Fibroblast of skin of right biceps (primary cell): ENCODE data around the gene KLF13.

Source experiments
- DNase-seq: peaks from one replicate; pipeline ENCODE4 v3.0.0-alpha.2; 2013

The KLF13 gene

GRCh38 chr15:31333820-31334219 is 7.2 kb downstream of the KLF13 start:
- no peak for DNase-seq

- DNase-seq, result no peak
Measured at GRCh38 chr15:31335989-31336592, 9.5 kb downstream of the KLF13 start.

- no peak for DNase-seq
Measured at GRCh38 chr15:31336593-31337295, 10.1 kb downstream of the KLF13 start.

DNA sequence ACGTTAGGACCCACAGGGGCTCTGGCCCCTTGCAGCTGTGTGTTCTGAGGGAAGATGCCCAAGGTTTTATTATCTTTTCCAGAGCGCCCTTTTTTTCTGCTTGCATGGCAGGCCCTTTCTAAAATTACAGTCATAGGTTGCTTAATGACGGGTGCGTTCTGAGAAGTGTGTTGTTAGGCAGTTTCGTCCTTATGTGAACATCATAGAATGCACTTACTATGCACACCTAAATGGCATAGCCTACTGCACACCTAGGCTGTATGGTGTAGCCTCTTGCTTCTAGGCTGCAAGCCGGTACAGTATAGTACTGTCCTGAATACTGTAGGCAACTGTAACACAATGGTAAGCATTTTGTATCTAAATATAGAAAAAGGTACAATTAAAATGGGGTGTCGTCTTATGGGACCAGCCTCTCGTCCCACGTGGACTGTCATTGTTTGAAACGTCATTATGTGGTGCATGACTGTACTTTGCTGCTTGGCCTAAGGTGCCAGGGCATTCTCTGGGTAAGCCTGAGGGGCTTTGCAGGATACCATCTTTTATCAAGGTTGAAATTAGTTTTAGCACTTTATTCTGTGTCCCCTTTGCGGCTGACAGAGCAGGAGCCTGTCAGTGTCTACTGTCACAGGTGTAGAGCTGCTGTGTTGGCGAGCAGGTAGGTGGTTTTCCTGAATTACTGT is 10.9 kb downstream of the KLF13 start:
- no peak for DNase-seq

DNA sequence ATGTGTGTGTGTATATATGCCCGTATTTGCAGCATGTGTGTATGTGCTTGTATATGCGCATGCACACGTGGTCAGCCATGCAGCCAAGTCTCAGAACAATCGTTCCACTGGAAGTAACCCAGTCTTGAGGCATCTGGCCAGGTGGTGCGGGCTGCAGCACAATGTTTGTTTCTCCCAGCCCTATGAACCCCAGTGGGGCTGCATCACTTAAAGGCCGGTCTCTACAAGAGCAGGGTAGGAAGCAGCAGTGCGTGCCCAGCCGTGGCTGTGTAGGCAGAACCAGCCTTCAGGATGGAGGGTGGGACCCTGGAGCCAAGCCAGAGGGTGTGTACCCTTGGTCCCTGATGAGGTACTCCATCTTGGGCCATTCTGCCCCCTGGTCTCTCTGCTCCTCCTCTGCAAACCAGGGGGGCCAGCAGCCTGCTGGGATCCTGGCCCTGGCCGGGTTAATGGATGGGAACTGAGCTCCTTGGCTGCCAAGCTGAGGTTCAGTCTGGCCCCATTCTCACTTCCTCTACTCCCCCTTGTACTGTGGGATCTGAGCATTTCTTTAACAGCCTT is 11.8 kb downstream of the KLF13 start:
- DNase-seq, result no peak

DNA sequence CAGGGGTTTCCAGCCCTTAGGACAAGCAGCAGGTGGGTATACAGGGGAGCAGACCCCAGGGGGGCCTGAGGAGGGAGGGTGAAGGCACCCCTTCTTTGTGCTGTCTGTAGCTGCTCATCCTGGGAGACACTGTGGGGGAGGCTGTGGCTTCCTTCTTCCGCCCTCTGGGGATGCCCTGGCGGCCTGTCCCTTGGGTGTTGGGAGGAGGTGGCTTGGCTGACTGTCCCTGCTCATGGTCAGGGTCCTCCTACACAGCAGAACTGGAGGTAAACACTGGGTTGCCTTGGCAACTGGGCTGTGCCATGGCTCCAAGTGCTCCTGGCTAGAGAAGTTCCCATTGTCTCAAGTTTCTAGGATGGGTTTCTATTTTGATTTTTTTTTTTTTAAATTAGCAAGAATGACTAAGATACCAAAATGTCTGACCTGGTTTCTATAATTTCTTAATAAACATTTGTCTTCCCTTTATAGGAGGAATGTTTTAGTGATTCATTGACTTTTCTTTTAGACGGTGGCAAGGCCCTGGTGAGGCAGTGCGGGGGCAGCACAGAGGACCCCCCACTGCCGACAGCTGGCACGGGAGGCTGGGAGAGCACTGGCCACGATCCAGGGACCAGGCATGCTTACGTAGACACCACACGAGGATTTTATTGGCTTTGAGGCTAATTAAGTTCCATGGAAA is 12.4 kb downstream of the KLF13 start:
- DNase-seq, result peak; percentile 79

GRCh38 chr15:31339558-31339895 is 12.9 kb downstream of the KLF13 start:
- no peak for DNase-seq

- no peak for DNase-seq
Measured at GRCh38 chr15:31340047-31340446, 13.4 kb downstream of the KLF13 start.

GRCh38 chr15:31340592-31340991 is 14.0 kb downstream of the KLF13 start:
- no peak for DNase-seq

DNA sequence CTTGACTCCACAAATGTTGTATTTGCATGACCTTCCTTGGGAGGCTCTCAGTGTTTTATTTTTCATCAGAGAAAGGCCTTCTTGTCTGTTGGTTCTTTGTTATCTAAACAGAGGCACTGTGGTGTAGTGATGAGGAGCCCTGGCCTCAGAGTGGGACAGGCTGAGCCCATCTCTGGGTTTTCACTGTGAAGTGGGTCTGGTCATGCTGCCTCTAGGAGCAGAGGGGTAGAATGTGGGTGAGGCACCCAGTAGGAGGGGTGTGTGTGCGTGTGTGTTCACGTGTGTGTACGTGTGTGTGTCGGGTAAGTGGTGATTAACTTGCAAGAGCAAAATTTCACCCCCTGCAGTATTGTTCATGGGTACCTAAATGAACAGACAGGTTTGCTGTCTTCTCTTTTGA is 14.4 kb downstream of the KLF13 start:
- DNase-seq, result no peak

GRCh38 chr15:31341496-31342195 is 15.0 kb downstream of the KLF13 start:
- no peak for DNase-seq

GRCh38 chr15:31342381-31342780 is 15.7 kb downstream of the KLF13 start:
- DNase-seq, result no peak

GRCh38 chr15:31342781-31343626 is 16.4 kb downstream of the KLF13 start:
- no peak for DNase-seq

DNA sequence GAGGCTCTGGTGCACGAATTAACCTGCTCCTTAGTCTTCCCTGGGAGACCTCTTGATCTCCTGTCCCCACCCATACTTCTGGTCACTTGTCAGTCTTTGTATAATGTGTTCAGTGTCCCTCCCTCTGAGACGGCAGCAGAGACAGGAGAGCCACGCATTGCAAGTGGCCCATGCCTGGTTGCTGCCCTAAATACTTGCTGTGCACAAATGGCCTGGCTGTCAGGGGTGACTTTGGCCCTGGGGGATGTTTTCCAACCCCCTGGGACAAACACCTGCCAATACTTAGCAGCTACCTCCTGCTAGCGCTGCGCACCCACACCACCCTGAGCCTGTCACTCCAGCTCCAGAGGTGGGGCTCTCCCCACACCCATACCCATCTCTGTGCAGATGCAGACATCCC is 17.2 kb downstream of the KLF13 start:
- no peak for DNase-seq

- no peak for DNase-seq
Measured at GRCh38 chr15:31344266-31344665, 17.6 kb downstream of the KLF13 start.

DNA sequence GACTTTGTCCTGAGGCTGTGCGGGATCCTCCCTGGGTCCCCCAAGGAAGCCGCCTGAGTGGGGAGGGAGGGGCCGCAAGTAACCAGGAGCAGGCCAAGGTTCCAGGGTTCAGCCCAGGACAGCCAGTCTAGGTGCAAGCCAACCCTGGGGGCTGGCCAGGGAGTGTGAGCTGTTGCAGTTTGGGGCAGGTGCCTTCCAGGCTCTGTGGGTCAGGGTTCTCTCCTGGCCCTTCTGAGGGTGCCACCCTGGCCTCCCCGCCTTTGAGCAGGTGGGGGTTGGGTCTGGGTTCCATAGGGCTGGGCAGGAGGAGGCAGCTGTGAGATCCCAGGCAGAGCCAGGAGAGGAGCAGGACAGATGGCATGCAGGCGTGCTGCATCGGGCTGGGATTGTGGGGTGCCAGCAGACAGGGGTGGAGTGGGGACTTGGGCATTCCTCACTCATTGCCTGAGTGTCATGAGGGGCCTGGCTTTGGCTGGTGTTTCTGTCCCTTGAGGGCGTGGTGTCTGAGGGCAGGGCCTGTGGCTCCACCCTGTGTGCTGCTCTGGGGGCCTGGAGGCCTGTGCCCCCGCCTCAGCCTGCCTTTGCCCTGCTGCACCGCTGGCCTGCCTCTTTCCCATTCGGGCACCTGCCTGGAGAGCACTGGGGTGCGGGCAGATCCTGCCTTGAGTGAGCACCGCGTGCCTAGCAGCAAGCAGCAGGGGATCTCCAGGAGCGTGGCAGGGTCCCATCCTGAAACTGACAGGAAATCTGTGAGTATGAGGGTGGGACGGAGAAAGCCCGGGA is 18.4 kb downstream of the KLF13 start:
- DNase-seq, result no peak

DNA sequence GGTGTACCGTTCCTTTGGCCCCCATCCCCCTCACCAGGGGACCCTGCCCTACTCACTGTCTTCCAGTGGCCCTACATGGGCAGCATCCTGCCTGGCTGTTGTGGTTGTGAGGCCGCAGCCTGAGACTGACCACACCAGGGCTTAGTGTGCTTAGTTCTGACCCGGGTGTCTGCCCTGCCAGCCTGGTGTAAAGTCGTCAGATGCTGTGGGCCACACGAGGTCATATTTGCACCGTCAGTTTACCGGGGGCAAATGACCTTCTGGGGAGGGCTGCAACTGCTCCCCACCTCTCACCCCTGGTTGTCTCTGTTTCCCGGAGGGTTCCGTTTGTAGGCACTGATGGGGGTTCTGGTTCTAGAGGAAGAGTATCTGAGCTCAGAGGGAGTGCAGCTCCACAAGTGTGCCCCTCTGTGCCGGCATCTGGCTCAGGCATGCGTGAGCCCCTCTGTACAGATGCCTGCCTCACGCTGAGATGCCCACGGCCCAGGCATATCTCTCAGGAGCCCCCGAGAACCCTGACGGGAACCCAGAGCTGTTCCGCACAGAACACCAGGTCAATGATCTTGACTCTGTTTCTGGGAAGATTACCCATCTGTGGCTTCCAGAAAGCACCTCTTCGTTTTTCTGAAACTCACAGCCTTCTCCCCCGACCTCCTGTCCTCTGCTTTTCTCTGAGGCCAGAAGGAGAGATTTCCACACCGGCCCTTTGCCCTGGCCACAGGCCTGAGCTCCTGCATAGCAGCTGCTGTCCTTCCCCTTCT is 19.2 kb downstream of the KLF13 start:
- DNase-seq, result no peak

DNA sequence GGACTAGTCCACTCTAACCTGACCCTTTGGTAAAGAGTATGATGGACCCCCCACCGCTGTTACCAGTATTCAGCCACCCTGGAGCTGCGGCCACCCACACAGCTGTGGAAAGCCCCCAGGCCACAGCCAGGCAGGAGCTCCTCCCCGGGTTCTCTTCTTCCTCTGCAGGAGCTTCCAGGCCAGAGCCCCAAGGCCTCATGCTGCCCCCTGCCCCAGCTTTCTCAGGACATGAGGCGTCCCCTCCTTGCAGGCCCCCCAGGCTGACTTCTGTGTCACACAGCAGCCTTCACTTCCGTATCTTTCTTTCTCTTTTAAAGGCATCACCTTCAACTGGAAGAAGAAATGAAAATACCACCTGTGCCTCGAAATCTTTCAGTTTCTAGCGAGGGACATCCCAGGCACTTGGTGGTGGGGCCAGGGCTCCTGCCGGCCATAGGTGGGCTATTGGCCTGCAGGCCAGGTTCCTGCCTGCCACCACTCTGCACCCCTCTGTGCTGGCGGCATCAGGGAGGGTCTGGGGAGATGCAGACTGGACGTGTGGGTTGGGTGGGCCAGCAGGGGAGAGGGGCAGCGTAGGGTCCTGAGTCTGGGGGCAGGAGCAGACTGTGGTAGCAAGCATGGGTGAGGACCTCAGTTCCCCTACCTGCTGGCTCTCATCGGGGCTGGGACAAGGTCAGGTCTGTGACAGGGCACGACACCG is 19.9 kb downstream of the KLF13 start:
- no peak for DNase-seq
